HepG2 (cell line): ENCODE measurements around the gene MST1. TPM values are rescaled to one million over a fixed set of nuclear protein-coding genes. Genes with fewer than 3 reads are reported as not detected.

Source experiments
- BCLAF1 ChIP-seq: fragments of 450-650 bp; IDR thresholded peaks from 2 replicates; pipeline ENCODE4 v1.6.1; 2017; ENCODE audit warnings: mild to moderate bottlenecking
- CEBPG ChIP-seq: IDR thresholded peaks from 2 replicates; pipeline ENCODE4 v1.6.1; 2016
- GATA4 ChIP-seq: sonication (generic); IDR thresholded peaks from 2 replicates; pipeline ENCODE4 v1.6.1; 2016; ENCODE audit warnings: antibody characterized with exemption, low read depth, borderline replicate concordance
- NCOA5 ChIP-seq: sonication (generic); formaldehyde crosslinking; IDR thresholded peaks from 2 replicates; pipeline ENCODE4 v1.4.0; 2020; ENCODE audit warnings: missing genetic modification reagents
- YEATS2 ChIP-seq: sonication (generic); formaldehyde crosslinking; IDR thresholded peaks from 2 replicates; pipeline ENCODE4 v1.4.0; 2020; ENCODE audit warnings: missing genetic modification reagents, borderline replicate concordance
- ZNF136 ChIP-seq: sonication (generic); formaldehyde crosslinking; IDR thresholded peaks from 2 replicates; pipeline ENCODE4 v1.8.1; 2022; ENCODE audit warnings: low read depth, mild to moderate bottlenecking, moderate library complexity, missing genetic modification reagents
- ZNF317 ChIP-seq: sonication (generic); formaldehyde crosslinking; IDR thresholded peaks from 2 replicates; pipeline ENCODE4 v1.5.0; 2020; ENCODE audit warnings: mild to moderate bottlenecking, missing genetic modification reagents
- ZNF407 ChIP-seq: sonication (generic); formaldehyde crosslinking; IDR thresholded peaks from one replicate; pipeline ENCODE4 v1.5.1; 2020; ENCODE audit warnings: mild to moderate bottlenecking, missing genetic modification reagents; ENCODE audit errors: not compliant biosample characterization
- ZNF704 ChIP-seq: sonication (generic); formaldehyde crosslinking; IDR thresholded peaks from 2 replicates; pipeline ENCODE4 v1.8.1; 2023; ENCODE audit warnings: mild to moderate bottlenecking, inconsistent platforms, moderate library complexity, missing genetic modification reagents, borderline replicate concordance
- polyA plus RNA-seq, 8 experiments: library from polyadenylated mRNA; depleted of rRNA in 3 of 8; stranded (reverse) in 7 of 8; unstranded in 1 of 8; fragments of >200 nt; fragmentation: Illumina TruSeq in 4 of 8; extraction: Trizol in 4 of 8; gene quantifications; 2 replicates each; pipeline versions ENCODE4 v1.2.1 to v1.2.3, GENCODE V29; 2011 to 2016; ENCODE audit warnings: low read depth in 4 of 8, missing spikeins in 1 of 8, mixed read lengths in 1 of 8; ENCODE audit not compliant: insufficient read depth in 1 of 8
- total RNA-seq, 5 experiments: library from RNA; depleted of rRNA; stranded (reverse); fragments of >200 nt; fragmentation: Illumina TruSeq; extraction: Trizol; gene quantifications; 2 replicates each; pipeline ENCODE4 v1.2.3, GENCODE V29; 2016; ENCODE audit warnings: low read depth in 1 of 5
- TF ChIP-seq, protein P1 (sequence below): sonication (generic); formaldehyde crosslinking; IDR thresholded peaks from 2 replicates; pipeline ENCODE4 v1.4.0; 2020; ENCODE audit warnings: missing genetic modification reagents

Gene MST1
- total and polyA plus RNA-seq, 2 of the 13 experiments (the other 11 are each of a cell fraction or from before 2014, with no cell fraction given), result 189 to 452 TPM

DNA sequence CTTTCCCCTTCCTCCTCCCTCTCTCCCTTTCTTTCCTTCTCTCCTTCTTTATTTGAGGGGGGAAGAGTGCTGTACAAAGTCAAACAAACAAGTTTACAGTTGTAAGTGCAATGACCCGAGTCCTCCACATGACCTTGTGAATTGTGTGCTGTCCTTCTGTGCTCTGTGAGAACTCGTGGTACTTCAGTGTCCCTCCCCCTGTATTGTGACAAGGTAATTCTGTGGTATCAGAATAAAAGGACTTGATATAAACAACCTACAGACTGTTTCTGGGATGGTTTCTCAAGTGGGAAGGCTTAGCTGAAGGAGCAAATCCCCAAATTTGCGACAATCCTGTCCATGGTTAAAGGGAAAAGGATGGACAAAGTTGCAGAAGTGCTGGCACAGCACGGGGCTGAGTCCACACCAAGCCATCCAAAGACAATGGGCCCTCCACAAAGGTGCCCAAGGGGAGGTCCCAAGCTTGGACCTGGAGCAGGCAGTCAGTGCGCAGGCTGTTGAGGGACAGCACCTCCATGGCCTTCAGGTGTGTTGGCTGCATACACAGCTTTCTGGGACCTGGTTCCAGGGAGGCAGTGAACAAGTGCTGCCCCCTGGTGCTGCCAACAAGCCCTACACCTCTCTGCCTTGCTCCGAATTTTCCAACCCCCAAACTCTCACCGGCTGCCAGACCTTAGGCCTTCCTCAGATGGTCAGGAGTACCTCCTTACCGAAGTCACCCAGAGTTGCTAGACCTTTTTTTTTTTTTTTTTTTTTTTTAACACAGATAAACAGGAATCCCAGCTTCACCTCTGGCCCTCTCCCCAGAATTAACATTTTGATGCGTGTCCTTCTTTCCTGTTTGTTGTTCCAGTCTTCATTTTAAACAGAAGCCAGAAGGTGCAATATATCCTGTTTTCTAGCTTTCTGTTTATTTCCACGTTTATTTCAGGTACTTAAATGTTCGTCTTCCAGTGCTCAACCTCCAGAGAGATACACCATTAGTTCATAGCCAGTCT, 17.7 kb downstream of the MST1 start (continued):
- TF ChIP-seq ZNF407 (CRISPR knock-in tag) (no peak), ZNF136 (CRISPR knock-in tag) (no peak), YEATS2 (CRISPR knock-in tag) (peak; percentile 49; the same call in 1 of the 2 replicates), ZNF317 (CRISPR knock-in tag) (peak; percentile 50; the same call in 1 of the 2 replicates), BCLAF1 (no peak), GATA4 (no peak), NCOA5 (CRISPR knock-in tag) (no peak), ZNF704 (CRISPR knock-in tag) (no peak), CEBPG (CRISPR knock-in tag) (0 out of 2 replicates have a peak, but pooled peaks have one; percentile 8)
- TF ChIP-seq, protein P1, sequence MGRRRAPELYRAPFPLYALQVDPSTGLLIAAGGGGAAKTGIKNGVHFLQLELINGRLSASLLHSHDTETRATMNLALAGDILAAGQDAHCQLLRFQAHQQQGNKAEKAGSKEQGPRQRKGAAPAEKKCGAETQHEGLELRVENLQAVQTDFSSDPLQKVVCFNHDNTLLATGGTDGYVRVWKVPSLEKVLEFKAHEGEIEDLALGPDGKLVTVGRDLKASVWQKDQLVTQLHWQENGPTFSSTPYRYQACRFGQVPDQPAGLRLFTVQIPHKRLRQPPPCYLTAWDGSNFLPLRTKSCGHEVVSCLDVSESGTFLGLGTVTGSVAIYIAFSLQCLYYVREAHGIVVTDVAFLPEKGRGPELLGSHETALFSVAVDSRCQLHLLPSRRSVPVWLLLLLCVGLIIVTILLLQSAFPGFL (CRISPR knock-in tag), result no peak
